ENCODE measurements around the gene TRPM3.

The TRPM3 gene

GRCh38 chr9:70581955-70582350, 539.5 kb downstream of the TRPM3 start:
- no peak for DNase-seq (ENCODE audit: low spot score)
- in situ Hi-C loops (cut with MboI; ENCODE audit: low sequenced_read_pairs, unreplicated experiment) = no loop called here
- TF ChIP-seq CTCF (IDR thresholded peaks at IDR 0.05; ENCODE audit: borderline replicate concordance, control extremely low read depth, extremely low read depth, insufficient read depth, missing control alignments) = no peak

GRCh38 chr9:70581214-70581954, 540.0 kb downstream of the TRPM3 start:
- no peak for DNase-seq (ENCODE audit: low spot score)
- in situ Hi-C loops (cut with MboI; ENCODE audit: low sequenced_read_pairs, unreplicated experiment) = no loop called here
- no peak for TF ChIP-seq CTCF (IDR thresholded peaks at IDR 0.05; ENCODE audit: borderline replicate concordance, control extremely low read depth, extremely low read depth, insufficient read depth, missing control alignments)

DNA sequence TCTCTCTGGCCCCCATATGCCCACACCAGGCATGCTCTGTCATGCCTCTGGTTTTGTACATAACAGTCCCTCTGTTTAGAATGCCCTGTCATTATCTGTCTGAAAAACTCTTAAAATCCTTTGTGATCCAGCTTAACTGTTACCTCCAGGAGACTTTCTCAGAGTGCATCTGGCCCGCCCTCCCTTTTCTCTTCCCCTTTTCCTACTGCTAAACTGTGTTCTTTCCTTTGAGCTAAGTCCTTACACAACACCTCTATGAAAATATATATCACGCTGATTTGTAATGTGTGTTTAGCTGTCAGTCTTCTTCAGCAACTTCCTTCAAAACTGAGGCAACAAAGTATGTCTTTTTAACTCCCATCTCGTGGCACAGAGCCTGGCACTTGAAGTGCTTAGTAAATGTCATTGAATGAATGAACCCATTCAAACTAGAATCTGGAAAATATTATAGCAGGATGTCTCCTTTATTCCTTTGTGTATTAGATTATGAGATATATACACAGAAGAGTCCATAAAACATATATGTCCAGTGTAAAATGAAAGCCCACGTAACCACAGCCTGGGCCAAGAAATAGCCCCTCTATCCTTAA, 540.7 kb downstream of the TRPM3 start:
- in situ Hi-C loops (cut with MboI; ENCODE audit: low sequenced_read_pairs, unreplicated experiment) = no loop called here

GRCh38 chr9:70579686-70580085, 541.7 kb downstream of the TRPM3 start:
- no peak for TF ChIP-seq CTCF (IDR thresholded peaks at IDR 0.05; ENCODE audit: borderline replicate concordance, control extremely low read depth, extremely low read depth, insufficient read depth, missing control alignments)
- in situ Hi-C loops (cut with MboI; ENCODE audit: low sequenced_read_pairs, unreplicated experiment) = no loop called here
- no peak for DNase-seq (ENCODE audit: low spot score)

More for the DNA sequence above, 540.7 kb downstream of the TRPM3 start:
- no peak for DNase-seq (ENCODE audit: low spot score)
- no peak for TF ChIP-seq CTCF (IDR thresholded peaks at IDR 0.05; ENCODE audit: borderline replicate concordance, control extremely low read depth, extremely low read depth, insufficient read depth, missing control alignments)

DNA sequence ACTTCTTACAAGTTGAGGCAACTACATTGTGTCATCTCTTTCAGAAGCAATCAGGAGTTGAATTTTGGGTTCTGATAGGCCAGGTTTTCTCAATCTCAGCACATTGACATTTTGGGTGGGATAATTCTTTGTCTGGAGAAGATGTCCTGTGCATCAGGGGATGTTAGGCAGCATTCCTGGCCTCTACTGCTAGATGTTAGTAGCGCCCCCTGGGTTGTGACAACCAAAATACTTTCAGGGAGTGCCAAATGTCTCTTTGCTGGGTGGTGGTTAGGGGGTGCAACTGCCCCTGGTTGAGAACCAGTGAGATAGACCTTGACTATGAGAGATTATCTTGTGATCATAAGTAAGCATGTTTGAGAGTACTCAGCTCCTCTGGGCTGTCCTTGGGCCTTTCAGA, 542.7 kb downstream of the TRPM3 start:
- in situ Hi-C loops (cut with MboI; ENCODE audit: low sequenced_read_pairs, unreplicated experiment) = no loop called here
- TF ChIP-seq CTCF (IDR thresholded peaks at IDR 0.05; ENCODE audit: borderline replicate concordance, control extremely low read depth, extremely low read depth, insufficient read depth, missing control alignments) = no peak
- DNase-seq (ENCODE audit: low spot score) = no peak

GRCh38 chr9:70577671-70578070, 543.8 kb downstream of the TRPM3 start:
- TF ChIP-seq CTCF (IDR thresholded peaks at IDR 0.05; ENCODE audit: borderline replicate concordance, control extremely low read depth, extremely low read depth, insufficient read depth, missing control alignments) = no peak
- in situ Hi-C loops (cut with MboI; ENCODE audit: low sequenced_read_pairs, unreplicated experiment) = no loop called here
- DNase-seq (ENCODE audit: low spot score) = no peak

Data from GM13976 (cell line).